GM21423 (cell line): ENCODE data around the gene REXO4.
"Not testable (repeated sequence)": the region's sequence is repeated elsewhere in the genome, so short reads cannot be mapped to it uniquely, and the experiment has no call there.

Experiments
- ATAC-seq: cut with Tn5 transposase; IDR thresholded peaks from one replicate; pipeline ENCODE4 v1.9.1; 2021; ENCODE audit warnings: mild to moderate bottlenecking, moderate library complexity; ENCODE audit not compliant: unreplicated experiment

REXO4 gene

DNA sequence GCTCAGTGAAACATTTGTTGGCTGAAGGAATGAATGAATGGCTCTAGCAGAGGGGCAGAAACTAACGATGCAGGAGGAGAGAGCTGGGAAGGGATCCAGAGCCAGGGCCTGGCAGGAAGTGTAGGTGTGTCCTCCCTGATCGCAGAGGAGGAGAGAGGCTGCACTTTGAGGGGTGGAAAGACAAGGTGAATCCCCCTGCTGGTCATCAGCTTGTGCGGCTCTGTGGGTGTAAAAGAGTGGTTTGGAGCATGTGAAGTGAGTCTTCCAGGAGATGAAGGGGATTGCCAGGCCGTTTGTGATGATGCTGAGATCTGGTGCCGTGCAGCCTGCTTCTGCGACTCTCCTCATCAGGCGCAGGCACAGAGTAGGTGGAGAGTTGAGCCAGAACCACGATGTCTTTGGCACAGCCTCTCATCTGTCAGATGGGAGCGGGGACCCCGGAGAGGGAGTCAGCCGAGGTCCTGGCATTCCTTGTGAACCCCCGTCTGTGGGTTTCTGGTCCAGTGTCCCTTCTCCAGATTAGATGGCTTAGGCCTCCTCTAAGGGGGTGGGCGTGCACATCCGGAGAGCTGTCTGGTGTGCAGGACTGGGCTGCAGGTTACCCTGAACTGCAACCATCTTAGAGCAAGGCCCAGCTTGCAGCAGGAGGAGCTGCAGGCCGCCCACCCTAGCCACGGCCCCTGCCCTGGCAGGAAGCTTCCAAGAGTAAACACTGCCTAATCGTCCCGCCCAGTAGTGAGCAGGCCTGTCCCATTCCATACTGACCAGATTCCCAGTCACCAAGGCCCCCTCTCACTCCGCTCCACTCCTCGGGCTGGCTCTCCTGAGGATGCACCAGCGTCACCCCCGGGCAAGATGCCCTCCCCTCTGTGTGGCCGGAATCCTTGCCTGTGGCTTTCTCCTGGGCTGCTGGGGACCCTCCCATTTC lies 4.1 kb upstream of the REXO4 start, which contains the start of gene ADAMTS13:
TSS of gene ADAMTS13 (plus strand) at position 753 of the 928 bp plus-strand sequence. CDS start at position 830, 77 bp downstream.
- no peak for ATAC-seq

DNA sequence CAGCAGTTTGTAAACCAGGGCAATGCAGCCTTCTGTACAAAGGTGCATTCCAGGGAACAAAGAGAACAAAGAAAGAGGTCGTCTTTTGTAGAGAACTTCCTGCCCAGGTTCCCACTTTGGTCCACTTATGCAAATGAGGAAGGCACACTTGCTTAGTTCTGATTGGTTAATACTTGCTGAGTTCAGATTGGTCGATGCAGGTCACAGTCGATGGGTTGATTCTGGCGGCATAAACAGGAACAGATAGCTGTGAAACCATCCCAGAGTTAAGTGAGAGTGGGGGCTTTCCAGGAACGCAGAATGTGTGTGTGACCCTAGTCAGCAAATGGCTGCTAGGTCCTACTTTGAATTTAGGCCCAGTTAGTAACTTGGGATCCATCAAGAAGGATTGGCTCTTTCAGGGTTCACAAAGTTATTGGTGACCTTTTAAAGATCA lies 2.6 kb upstream of the REXO4 start:
- no peak for ATAC-seq

DNA sequence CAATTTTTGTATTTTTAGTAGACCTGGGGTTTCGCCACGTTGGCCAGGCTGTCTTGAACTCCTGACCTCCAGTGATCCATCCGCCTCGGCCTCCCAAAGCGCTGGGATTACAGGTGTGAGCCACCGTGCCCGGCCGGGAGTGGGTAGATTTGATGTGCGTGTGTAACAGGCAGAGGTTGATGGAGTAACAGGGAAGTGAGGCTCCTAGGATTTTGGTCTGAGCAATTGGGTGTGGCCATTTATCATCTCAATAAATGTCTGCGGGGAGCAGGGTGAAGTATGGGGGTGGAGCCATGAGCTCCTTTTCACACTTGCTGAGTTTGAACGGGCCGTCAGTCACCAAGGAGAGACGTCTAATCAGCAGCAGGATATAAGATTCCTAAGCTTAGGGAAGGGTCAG lies 1.2 kb upstream of the REXO4 start:
- no peak for ATAC-seq

DNA sequence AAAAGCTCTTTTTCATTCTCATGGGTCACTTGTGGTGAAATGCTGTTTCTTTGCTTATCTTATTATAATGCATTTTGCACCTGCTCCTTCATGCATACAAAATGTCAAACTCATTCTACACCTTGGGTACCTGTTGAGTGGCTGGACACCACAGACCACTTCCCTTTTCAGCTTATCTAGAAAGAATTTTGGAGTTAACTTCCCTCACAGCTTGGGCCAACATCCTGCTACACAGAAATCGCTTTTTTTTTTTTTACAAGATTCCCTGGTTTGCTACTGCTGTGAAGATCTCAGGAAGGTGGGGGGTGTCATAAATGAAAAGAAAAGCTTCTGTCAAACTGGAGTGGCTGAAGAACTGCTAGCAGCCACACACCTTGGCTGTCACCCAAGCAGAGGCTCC lies 2.6 kb downstream of the REXO4 start:
- ATAC-seq, result no peak

GRCh38 chr9:133408042-133408441 lies 9.8 kb downstream of the REXO4 start:
- no peak for ATAC-seq

DNA sequence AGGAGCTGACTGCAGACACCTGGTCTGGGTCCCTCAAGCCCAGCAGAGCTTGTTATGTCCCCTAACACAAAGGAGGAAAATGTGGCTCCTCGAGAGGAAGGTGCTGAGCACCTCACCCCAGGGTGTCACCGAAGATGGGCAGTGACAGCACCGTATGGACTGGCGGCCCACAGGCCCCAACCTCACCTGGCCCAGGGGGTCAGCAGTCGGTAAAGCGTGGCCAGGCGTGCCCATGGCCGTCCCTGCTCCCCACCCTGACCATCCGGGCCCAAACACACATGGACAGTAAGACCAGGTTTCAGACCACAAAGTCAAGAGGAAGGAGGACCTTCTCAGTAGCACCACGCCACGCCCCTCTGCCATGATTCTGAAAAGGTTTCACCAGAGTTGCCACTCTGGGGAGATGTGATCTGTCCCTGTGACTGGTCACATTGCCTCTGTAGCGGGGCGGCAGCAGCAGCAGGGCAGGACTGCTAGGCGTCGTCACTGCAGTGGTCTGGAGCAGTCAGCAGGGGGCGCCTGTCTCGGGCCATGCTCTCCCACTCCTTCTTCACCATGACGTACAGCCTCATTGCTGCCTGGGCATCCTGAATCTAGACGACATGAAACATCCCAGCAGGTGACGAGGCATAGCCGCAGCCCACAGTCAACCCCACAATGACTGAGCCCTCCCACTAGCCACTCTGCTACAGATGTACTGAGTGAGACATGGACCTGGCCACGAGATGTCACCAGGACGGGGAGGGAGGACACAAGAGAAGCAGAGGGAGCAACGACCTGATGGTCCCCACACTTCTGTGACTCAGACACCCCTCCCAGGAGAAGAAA lies 11.1 kb downstream of the REXO4 start:
- ATAC-seq, result no peak

DNA sequence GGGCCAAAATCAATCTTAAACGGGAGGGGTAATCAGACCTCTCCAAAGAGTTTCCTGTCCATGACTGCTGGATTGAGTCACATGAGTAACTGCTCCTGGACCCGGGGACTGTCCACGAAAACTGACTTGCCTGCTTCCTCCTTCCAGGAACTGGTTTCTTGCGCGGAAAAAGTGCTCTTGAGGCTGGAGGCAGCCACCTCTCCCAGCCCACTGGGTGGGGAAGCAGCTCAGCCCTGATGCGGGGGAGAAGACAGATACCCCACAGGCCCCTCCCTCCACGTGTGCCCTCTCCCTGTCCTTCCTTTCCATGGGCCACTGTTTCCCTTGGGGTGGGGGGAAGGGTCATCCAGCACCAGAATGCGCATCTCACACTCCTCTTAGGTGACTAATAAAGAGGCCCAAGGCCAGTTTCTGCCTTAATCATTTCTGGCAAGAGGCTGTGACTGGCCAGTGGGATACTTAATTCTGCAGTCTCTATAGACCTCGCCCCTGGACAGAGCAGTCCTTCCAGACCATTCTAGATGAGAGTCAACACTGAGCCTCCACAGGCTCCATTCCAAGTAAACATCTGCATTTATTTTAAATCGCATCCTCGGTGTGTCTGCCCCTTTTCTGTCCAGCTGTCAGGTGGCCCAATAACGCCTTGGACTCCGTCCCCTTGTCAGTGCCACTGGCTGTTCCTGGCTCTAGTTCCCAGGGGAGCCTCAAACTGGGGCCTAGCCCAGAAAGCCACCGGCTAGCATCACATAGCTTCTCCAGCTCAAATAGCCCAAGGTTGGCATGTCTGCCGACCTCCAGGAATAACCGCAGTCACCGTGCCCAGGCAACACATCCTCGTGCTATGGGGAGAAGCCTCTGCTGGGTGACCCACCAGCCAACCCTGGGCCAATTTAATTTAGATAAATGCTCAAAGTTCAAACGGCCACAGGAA lies 12.0 kb downstream of the REXO4 start:
- ATAC-seq, result no peak

GRCh38 chr9:133404454-133405002 lies 13.3 kb downstream of the REXO4 start:
- no peak for ATAC-seq

DNA sequence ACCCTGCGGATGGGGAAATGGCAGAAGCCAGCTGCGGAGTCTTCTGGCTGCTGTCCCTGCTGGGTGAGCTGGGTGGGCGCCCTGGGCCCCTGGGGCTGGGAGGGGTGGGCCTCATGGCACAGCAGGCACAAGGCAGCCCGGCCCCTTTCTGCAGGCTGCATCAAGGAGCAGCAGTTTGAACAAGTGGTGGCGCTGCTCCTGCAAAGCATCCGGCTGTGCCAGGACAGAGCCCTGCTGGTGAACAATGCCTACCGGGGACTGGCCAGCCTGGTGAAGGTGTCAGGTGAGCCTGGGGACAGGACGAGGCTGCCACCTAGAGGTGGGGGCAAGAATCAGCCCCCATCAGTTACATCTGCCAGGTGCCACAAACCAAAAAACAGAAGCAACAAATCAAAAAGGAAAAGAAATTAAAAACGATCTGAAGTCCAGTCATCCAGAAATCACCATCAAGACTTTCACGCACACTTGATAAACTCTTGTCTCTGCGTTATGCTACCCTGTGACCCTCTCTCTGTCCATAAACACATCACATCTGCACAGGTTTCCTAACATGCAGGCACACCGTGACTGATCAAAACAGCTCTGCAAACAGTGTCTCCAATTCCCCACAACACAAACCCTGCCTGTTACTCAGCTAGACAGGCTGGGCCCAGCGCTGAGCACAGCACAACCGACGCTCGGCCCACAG lies 13.9 kb downstream of the REXO4 start:
- no peak for ATAC-seq

DNA sequence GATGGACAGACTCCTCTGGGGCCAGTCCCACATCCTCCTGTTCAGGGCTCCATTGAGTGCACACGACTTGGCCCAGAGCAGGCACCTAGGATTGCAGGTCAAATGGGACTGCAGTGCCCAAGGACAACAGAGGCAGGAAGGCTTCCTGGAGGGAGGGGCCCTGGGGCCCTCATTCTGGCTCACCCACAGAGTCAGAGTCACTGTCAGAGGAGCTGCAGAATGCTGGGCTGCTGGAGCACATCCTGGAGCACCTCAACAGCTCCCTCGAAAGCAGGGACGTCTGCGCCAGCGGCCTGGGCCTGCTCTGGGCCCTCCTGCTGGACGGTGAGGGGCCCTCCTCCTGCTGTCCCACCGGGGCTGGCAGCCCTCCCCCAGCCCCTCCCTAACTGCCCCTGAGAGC lies 15.1 kb downstream of the REXO4 start:
- no peak for ATAC-seq

GRCh38 chr9:133401588-133401987 lies 16.2 kb downstream of the REXO4 start:
- no peak for ATAC-seq

- ATAC-seq, result no peak
Measured at GRCh38 chr9:133400292-133400691, 17.5 kb downstream of the REXO4 start.

DNA sequence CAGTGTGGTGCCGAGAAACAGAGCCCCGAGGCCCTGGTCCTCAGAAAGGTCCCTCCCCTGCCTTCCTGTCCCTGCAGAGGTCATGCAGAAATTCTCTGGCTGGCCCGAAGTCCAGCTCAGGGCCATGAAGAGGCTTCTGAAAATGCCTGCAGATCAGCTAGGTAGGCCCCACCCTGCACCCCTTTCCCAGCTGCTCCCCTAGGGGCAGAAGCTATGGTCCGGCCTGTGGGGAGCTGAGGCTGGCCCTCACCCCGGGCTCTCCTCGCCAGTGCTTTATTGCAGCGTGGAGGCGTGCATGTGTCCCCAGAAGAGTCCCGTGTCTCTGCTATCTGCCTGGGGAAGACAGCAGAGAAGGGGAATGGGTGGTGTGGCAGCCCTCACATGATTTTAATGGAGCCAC lies 19.9 kb downstream of the REXO4 start:
- no peak for ATAC-seq

- no peak for ATAC-seq
Measured at GRCh38 chr9:133397370-133397769, 20.4 kb downstream of the REXO4 start.

- ATAC-seq, result no peak
Measured at GRCh38 chr9:133396952-133397351, 20.9 kb downstream of the REXO4 start.

- ATAC-seq, result no peak
Measured at GRCh38 chr9:133394687-133395271, 23.0 kb downstream of the REXO4 start.

- ATAC-seq, result no peak
Measured at GRCh38 chr9:133393399-133393798, 24.4 kb downstream of the REXO4 start.

DNA sequence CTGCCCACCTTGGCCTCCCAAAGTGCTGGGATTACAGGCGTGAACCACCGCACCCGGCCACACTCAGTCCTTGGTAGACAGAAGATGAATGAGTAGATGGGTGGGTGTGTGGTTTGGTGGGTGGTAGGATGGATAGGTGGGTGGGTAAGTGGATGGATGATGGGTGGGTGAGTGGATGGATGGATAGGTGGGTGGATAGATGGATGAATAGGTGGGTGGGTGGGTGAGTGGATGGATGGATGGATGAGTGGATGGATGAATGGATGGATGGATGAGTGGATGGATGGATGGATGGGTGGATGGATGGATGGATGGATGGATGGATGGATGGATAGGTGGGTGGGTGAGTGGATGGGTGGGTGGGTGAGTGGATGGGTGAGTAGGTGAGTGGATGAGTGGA lies 25.5 kb downstream of the REXO4 start:
- not testable (repeated sequence) for ATAC-seq

DNA sequence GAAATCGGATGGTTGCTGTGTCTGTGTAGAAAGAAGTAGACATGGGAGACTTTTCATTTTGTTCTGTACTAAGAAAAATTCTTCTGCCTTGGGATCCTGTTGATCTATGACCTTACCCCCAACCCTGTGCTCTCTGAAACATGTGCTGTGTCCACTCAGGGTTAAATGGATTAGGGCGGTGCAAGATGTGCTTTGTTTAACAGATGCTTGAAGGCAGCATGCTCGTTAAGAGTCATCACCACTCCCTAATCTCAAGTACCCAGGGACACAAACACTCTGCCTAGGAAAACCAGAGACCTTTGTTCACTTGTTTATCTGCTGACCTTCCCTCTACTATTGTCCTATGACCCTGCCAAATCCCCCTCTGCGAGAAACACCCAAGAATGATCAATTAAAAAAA lies 26.4 kb downstream of the REXO4 start:
- ATAC-seq, result not testable (repeated sequence)
